ENCODE measurements around the gene CENPM. TPM values are rescaled to one million over a fixed set of nuclear protein-coding genes. Genes with fewer than 3 reads are reported as not detected.
A peak's percentile ranks its signal among the peaks of the same experiment; 100 is the strongest.

The CENPM gene, protein sequence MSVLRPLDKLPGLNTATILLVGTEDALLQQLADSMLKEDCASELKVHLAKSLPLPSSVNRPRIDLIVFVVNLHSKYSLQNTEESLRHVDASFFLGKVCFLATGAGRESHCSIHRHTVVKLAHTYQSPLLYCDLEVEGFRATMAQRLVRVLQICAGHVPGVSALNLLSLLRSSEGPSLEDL
- 52.7 and 62.4 TPM in 2 replicates for total RNA-seq (2014; rRNA removed; shearing (Covaris generic))

DNA sequence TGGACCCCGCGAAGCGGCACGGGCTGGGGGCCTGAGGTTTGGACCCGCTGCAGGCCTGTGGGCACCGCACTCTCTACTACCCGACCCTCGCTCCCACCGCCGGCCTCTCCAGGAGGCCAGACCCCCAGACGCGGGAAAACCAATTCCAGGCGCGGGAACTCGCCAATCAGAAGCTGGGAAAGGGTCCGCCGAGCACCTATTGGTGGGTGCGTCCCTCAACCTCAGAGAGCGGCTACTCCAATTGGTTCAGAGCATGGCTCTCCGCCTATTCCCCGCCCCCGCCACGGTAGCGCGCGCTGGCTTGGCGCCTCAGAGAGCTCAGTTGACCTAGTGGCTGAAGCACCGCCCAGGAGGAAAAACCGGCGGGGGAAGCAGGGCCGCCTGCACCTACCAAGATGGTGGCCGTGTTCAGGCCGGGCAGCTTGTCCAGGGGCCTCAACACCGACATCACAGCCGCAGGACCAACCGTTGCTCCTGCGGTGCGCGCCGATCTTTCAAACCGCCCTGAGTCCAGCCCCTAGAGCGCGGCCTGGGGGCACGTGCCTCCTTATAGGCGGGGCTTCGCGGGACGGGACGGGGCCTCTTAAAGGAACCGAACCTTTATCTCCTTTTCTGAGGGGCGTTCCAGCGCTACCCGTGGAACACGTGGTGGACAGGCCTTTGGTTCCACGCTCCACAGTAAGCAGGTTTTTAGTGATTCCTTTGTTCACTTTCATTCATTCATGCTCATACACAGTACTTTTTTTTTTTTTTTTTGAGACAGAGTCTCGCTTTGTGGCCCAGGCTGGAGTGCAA is at the start of gene CENPM:
TSS of gene CENPM (minus strand) at position 524 of the 795 bp plus-strand sequence. CDS start at position 448, 76 bp downstream.
- peak; percentile 95 for DNase-seq (ENCODE audit: low spot score)

DNA sequence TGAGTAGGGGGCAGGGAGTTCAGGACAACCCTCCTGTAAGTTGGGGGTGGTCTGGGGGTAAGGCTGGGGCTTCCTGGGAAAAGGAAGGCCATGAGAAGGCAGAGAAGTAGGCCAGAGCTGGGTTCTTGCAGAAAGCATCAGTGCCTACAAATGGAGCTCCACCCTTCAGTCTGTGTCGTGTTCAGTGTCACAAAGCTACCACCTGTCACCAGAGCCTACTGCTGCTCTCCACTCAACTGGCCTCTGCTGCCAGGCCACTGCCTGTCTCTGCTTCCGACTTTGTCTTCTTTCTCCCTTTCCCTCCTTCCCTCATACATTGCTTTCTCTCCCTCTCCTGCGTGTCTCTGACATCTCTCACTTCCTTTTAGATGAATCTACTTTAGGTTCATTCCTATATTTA is 48.3 kb upstream of the CENPM start:
- no peak for DNase-seq (ENCODE audit: low spot score)

DNA sequence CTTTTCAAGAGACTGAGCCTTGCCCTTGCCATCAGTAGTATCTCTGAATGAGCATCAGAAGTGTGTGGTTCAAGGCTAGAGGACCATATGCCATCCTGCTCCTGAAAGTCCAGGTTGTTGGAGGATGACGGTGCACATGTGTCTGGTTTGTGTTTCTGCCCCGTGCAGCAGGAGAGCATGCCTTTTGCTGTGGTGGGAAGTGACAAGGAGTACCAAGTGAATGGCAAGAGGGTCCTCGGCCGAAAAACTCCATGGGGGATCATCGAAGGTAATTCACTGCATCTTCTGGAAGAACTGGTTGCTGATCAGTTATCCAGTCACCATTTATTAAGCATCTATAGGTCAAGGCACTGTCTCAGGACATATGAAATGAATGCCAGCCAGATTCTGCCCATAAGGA is 45.5 kb upstream of the CENPM start:
- no peak for DNase-seq (ENCODE audit: low spot score)

DNA sequence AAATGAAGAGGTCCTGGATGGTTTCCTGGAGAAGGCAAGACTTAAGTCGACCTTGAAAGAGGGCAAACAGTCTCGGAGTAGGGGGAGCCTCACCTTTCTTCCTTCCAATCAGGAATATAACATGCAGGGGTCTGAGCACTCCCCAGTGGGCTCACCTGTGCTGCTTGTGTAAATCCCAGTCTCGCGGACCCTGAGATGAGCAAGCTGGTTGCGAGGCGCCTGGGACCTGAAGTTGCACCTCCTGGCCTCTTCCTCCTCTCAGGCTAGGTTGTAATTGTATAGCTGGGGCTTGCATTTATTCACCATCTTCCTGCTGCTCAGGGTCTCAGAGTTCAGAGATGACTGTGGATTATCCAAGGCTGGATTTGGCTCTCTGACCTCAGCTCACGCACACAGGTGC is 44.2 kb upstream of the CENPM start:
- no peak for DNase-seq (ENCODE audit: low spot score)

DNA sequence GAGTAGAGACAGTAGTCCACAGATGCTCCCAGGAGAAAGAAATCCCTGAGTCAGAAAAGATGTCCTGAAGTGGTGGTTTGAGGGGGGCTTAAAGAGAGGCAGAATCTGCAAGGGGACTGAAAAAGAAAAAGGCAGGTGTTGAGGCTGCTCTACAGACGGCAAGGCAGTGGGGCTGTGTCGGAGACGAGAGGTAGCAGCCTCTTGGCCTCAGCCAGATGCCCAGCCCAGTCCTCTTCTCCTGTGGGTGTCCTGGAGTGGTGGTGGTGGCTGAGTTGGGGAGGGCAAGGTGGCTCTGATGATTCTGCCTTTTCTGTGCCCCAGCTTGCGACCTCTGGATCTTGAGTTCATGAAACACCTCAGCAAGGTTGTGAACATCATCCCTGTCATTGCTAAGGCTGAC is 42.3 kb upstream of the CENPM start:
- DNase-seq (ENCODE audit: low spot score) = no peak

DNA sequence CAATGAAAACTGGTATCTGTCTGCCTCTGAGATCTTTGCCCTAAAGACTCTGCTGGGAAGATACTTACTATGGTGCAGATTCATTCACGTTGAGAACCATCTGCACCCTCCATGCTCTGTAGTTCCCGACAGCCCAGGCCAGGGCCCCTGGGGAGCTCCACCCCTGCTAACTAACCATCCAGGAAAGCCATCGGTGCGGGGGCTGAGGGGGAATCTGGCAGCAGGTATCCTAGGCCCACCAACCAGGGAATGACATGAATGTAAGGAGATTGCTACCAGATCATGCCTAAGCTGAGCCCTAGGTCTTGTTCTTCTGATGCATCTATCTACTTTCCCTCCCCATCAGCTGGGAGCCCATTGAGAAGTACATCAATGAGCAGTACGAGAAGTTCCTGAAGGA is 40.3 kb upstream of the CENPM start:
- no peak for DNase-seq (ENCODE audit: low spot score)

DNA sequence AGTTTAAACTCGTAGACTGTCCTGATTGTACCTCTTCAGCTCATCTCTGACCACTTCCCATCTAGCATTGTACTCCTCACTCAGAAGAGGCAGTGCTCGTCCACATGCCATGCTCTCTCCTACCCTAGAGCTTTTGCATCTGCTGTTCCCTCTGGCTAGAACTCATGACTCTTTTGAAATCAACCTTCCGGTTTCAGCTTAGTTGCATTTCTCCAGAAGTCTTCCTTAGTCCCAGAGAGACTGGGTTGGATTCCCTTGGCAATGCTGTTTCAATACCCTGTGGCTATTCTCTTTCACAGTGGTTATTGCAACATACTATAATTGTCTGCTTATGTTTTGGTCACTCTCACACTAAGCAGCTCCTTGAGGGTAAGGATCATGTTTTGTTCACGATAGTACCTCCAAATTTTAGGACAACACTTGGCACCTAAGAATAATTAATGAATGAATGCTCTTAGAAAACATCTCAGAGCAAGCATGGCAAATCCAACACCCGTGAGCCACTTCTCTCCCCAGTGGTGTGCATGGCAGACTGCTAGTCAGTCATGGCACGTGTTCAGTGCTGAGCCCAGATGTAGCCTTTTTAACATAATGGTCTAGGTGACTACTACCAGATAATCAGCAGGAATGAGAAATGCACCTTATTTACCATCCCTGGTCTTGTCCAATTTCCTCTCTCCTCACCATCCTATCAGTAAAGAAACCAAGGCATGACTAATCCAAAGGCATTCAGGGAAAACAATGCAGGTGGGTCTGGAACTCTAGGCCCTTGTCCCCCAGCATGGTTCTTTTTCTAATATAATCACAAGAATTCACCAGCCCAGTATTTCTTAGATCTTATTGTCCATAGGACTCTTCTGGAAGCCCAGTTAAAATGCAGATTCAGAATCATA is 36.8 kb upstream of the CENPM start:
- DNase-seq (ENCODE audit: low spot score) = peak; percentile 47

DNA sequence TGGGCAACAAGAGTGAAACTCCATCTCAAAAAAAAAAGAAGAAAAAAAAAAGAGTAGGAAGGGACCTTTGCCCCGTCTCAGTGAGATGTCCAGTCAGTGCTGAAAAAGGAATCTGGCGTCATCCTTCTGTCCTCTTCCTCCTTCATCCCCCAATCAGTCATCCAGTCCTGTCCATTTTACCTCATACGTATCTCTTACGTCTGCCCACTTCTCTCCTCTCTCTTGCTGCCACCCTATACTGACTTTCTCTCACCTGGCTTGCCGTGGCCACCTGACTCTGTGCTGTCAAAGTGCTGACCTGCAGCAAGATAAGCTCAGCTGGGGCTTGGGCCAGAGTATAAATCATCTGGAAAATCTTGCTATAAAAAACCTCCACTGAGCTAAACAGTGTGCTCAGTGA is 35.9 kb upstream of the CENPM start:
- no peak for DNase-seq (ENCODE audit: low spot score)

DNA sequence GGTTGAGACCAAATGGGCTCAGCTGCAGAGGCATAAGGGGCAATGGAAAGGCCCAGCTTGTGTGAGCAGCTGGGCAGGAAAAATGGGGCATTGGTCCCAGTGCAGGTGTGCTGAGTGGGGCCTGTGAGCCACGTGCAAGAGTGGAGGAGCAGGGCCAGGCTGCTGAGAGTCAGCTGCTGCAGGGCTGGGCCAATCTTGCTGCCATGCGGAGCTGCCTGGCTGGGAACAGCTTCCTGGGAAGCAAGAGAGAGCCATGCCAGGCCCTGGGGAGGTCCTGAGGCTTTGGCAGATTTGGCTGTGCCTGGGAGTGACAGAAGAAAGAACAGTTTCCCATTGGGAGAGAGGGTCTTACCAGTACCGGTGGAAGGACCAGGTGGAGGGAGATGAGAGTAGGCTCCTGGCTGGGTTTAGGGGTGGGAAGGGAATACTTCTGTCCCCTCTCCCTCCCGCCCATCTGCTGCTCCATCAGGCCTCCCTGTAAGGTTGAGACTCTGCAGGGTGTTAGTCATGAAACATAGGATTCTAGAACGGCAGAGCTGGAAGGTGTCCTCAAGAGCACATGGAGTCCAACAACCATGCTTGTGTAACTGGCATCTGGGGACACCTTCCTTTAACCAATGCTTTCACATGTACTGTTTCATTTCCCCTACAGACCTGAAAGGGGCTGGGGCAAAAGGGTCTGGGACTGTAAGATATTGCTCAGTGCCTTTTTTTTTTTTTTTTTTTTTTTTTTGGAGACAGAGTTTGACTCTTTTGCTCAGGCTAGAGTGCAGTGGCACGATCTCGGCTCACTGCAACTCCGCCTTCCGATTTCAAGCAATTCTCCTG is 32.7 kb upstream of the CENPM start:
- no peak for DNase-seq (ENCODE audit: low spot score)

DNA sequence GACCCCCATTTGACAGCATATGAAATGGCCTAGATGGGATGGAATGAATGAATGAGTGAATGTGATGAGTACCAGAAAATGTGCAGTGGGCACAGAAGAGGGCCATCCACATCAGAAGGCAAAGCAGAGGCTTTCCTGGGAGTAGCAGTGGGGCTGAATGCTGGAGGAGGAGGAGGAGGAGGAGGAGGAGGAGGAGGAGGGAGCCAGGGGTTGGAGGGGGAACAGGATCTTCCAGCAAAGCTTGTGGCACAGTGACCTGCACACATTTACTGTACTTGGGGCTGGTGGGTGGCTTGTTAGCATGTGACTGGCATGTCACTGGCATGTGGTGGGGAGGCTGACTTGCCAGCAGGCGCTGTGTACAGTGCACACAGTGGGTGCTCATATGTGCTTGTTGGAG is 31.8 kb upstream of the CENPM start:
- DNase-seq (ENCODE audit: low spot score) = no peak

DNA sequence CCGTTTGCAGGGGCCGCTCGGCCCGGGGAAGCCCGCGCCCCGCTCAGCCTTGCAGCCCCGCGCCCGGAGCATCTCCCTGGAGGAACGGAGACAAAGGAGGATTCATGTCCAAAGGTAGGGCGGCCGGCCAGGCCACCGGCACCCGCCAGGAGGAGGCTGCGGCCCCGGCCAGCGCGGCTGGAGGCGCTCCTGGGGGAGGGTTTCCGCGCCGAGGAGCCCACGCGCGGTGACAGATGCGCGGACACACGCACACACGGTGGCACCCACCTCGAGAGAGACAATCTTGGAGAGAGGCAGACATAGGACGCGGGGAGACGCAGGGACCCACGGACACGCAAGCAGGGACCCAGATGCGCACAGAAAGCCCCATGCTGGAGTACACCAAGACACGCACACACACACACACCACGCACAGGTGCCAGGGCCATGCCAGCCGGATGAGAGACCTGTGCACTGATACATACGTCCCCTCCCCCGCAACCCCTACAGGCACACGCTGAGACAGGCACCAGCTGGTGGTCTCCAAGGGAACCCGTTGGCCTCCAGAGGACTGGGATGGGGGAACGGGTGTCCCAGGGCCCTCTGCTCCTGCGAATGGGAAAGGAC is 30.1 kb upstream of the CENPM start:
- DNase-seq (ENCODE audit: low spot score) = no peak

DNA sequence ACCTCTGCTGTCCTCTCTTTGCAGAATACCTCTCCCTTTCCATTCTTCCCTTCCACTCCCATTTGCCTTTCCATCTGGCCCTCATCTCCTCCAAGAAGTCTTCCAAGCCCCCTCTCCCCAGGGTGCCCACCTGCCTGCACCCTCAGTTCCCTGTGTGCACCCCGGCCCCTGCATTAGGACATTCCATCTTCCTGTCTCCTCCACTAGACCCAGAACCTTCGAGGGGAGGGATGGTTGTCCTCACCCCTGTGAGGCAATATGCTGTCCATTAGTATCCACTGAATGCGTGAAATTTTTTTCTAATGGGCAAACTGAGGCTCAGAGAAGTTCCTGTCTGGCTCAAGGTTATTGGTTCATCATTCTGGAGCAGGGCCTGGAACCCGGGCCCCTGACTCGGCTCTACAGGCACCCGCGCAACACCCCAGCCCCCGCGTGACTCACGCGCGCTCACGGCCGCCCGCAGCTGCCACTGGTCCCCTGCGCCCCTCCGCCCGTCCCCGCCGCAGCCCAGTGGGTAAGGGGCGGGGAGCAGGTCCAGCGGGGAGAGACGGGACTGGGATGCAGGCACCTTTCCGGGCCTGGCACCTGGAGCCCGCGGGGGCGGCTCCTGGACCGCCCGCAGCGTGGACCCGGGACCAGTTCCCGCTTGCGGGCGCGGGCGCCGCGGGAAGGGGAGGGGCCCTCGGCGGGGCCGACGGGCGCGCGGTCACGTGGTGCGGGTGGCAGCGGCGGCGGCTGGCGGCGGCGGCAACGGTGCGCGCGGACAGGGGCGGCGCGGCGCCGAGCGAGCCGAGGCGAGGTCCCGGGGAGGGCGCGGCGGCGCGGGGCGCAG is 29.3 kb upstream of the CENPM start:
- no peak for DNase-seq (ENCODE audit: low spot score)

DNA sequence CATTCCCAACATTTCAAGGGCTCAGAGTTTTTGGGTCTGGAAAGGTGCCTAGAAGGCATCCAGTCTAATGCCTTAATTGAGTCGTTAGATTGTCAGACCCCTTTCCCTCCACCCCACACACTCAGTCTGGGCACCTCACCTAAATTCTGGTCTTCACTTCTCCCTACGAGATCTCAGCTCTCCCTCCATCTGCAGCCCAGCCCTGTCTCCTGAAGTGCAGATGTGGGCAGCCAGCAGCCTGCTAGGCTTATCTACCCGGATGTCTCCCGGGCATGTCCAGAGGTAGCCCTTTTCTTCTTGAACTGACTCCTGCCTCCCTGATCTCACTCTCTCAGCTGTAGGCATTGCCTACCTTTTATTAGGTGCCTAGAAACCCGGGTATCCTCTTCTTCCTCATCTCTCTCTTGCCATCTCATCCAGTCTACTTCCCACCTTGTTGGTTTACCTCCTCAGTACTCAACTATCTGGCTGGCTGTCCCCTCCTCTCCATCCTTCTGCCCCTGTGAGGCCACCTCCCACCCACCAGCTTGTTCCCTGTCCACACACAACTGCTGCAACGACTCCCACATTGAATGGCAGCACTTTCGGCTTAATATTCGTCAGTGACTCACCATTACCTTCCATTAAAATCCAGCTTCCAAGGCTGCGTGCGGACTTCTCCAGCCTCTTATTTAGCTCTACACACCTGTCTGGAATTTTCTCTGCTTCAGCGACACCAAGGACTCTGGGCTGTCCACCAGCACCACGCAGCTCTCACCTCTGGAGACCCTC is 28.5 kb upstream of the CENPM start:
- DNase-seq (ENCODE audit: low spot score) = no peak

DNA sequence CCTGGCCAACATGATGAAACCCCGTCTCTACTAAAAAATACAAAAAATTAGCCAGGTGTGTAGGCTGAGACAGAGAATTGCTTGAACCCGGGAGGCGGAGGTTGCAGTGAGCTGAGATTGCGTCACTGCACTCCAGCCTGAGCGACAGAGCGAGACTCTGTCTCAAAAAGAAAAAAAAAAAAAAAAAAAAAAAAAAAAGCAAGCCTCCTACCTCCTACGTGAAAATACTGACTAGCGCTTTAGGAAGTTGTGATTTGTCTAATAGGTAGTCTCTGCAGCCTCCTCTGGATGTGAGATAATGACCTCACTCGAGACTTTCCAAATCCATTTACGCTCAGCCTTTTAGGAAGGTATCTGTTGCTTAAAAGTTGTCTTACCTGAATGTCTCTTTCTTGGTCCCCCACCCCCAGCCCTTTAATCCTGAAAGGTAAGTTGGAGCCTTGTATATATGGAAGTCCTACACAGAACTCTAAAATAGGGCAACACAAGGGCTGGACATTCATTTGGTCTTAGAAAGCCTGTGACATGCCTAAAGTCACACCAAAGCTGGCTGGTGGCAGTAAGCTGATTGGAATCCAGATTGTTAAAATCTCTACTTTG is 27.8 kb upstream of the CENPM start:
- DNase-seq (ENCODE audit: low spot score) = no peak

DNA sequence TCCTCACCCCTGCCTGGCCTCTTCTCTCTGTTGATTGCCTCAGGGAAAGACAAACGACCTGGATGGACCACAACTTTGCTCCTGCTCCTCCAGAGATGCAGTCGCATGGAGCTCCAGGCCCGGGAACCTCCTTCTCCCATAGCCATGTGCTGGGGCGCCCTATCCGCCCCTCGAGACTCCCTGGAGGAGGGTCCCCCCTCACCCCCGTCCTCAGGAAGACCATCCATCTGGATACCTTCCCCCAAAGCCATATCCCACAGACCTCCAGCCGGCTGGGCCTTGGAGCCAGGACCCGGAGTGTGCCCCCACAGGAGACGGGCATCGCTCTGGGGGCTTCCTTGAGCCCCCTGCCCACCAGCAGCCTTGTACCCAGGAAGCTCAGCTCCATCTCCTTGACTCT is 24.5 kb upstream of the CENPM start:
- DNase-seq (ENCODE audit: low spot score) = no peak

DNA sequence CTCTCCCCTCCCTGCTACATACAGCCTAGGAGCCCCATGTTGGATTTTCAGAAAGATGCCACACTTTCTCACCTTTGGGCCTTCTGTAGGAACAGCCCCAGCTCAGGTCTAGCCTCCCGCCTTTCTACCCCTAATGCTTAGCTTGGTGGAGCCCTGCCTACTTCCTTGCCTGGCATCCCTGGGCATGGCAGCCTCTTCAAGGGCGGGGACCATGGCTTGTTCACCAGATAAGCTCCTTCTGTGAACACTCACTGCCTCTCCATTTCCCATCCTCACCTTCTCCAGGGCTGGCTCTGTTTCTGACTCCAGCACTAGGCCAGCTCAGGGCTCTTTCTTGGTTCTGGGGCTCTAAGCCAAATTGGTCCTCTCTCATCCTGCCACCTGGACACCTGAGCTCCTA is 23.6 kb upstream of the CENPM start:
- no peak for DNase-seq (ENCODE audit: low spot score)

DNA sequence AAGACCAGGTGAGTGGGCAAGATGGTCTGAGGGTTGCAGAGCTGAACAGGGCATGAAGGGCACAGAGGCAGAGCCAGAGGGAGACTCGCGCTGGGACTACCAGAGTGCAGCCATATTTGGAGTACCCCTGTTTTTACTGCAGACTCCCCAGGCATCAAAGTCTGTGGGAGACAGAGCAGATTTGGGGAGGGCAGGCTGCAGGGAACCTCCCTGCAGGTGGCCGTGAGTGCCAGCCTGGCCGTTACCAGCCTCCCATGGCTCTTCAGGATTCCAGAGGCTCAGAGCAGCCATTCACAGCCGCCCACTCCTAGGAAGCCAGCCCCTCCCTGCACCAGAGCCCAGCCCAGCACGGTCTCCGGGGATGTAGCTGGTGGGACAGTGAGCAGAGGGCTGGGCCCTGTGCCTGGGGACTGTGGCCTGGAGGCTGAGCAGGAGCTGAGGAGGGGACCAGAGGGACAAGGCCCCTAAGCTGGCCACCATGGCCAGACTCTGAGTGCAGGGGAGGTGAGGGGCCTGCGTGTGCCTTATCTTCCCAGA is 22.2 kb upstream of the CENPM start, which contains the start of gene SEPTIN3:
TSS of gene SEPTIN3 (plus strand) at position 334 of the 537 bp plus-strand sequence. CDS start 2,050 bp downstream, outside the sequence.
- DNase-seq (ENCODE audit: low spot score) = no peak

DNA sequence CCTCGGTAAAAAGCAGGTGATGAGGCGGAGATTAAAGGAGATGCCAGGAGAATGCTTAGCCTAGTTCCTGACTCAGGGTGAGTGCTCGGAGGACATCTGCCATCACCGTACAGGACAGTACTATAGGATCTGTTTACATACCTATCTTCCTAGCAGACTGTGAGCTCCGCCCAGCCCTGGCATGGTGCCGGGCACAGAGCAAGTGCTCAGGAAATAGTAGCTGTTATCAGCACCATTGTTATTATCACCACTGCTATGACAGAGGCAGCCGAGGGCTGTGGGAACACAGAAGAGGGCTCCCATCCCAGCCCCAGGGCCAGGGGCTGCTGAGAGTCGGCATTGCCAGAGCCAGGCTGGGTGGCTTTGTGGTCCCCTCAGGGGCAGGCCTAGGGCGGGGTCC is 21.6 kb upstream of the CENPM start:
- DNase-seq (ENCODE audit: low spot score) = no peak

Measured in H4 (cell line).